OCI-LY1 (cell line): ENCODE measurements around the gene GNG2.

Source experiments
- H2AFZ ChIP-seq: fragments of 200-600 bp; sonication (generic), shearing (Covaris generic); 2 replicates; pipeline ENCODE4 v1.6.0; 2014; ENCODE audit warnings: antibody characterized with exemption, mild to moderate bottlenecking, low read length
- H3F3A ChIP-seq: fragments of 200-600 bp; sonication (generic), shearing (Covaris generic); 2 replicates; pipeline ENCODE4 v1.6.0; 2014; ENCODE audit warnings: mild to moderate bottlenecking, antibody characterized with exemption, low read length, moderate library complexity; ENCODE audit not compliant: insufficient read depth
- H3K27ac ChIP-seq: fragments of 200-600 bp; sonication (generic); 2 replicates; pipeline ENCODE4 v1.5.1; 2014; ENCODE audit warnings: low read length, mixed run types, mild to moderate bottlenecking, low read depth; ENCODE audit not compliant: poor library complexity, severe bottlenecking
- H3K27me3 ChIP-seq: fragments of 200-600 bp; sonication (generic); 2 replicates; pipeline ENCODE4 v1.6.0; 2014; ENCODE audit warnings: antibody characterized with exemption, mild to moderate bottlenecking, low read length, moderate library complexity; ENCODE audit not compliant: insufficient read depth
- H3K36me3 ChIP-seq: fragments of 200-600 bp; sonication (generic); 2 replicates; pipeline ENCODE4 v1.6.1; 2014; ENCODE audit warnings: mild to moderate bottlenecking, antibody characterized with exemption, low read length, moderate library complexity, mixed read lengths; ENCODE audit not compliant: insufficient read depth
- H3K4me1 ChIP-seq: fragments of 200-600 bp; sonication (generic); 2 replicates; pipeline ENCODE4 v1.5.1; 2014; ENCODE audit warnings: mild to moderate bottlenecking, low read length, moderate library complexity; ENCODE audit not compliant: insufficient read depth, severe bottlenecking
- H3K4me2 ChIP-seq: fragments of 200-600 bp; sonication (generic), shearing (Covaris generic); 2 replicates; pipeline ENCODE4 v1.6.1; 2014; ENCODE audit warnings: low read length
- H3K4me3 ChIP-seq: fragments of 200-600 bp; sonication (generic); 2 replicates; pipeline ENCODE4 v1.5.1; 2014; ENCODE audit warnings: low read length, low read depth, mild to moderate bottlenecking, mixed read lengths; ENCODE audit not compliant: poor library complexity, severe bottlenecking
- H3K79me2 ChIP-seq: fragments of 200-600 bp; shearing (Covaris generic); 2 replicates; pipeline ENCODE4 v1.6.1; 2016; ENCODE audit warnings: mixed run types, low read length, mixed read lengths; ENCODE audit not compliant: insufficient read depth
- H3K9ac ChIP-seq: fragments of 200-600 bp; sonication (generic), shearing (Covaris generic); 2 replicates; pipeline ENCODE4 v1.6.1; 2014; ENCODE audit warnings: mild to moderate bottlenecking, low read length, mixed read lengths
- H3K9me2 ChIP-seq: fragments of 200-600 bp; sonication (generic), shearing (Covaris generic); 2 replicates; pipeline ENCODE4 v1.6.1; 2014; ENCODE audit warnings: low read depth, mild to moderate bottlenecking, low read length, mixed read lengths
- H3K9me3 ChIP-seq: fragments of 200-600 bp; shearing (Covaris generic); 2 replicates; pipeline ENCODE4 v1.6.1; 2014; ENCODE audit warnings: low read length, mixed read lengths
- H4K20me1 ChIP-seq: fragments of 200-600 bp; sonication (generic), shearing (Covaris generic); 2 replicates; pipeline ENCODE4 v1.6.0; 2016; ENCODE audit warnings: mild to moderate bottlenecking, low read length; ENCODE audit not compliant: insufficient read depth
- EZH2 ChIP-seq: fragments of 200-600 bp; sonication (generic), shearing (Covaris generic); IDR thresholded peaks from 2 replicates; pipeline ENCODE4 v1.8.0; 2017; ENCODE audit warnings: borderline replicate concordance, mixed run types, mild to moderate bottlenecking, antibody characterized with exemption, low read length, moderate library complexity, mixed read lengths
- TF ChIP-seq, protein P1 (sequence below): fragments of 200-600 bp; sonication (generic), shearing (Covaris generic); IDR thresholded peaks from 2 replicates; pipeline ENCODE4 v1.5.1; 2017; ENCODE audit warnings: mild to moderate bottlenecking, antibody characterized with exemption, low read length, moderate library complexity, mixed read lengths

The GNG2 gene

DNA sequence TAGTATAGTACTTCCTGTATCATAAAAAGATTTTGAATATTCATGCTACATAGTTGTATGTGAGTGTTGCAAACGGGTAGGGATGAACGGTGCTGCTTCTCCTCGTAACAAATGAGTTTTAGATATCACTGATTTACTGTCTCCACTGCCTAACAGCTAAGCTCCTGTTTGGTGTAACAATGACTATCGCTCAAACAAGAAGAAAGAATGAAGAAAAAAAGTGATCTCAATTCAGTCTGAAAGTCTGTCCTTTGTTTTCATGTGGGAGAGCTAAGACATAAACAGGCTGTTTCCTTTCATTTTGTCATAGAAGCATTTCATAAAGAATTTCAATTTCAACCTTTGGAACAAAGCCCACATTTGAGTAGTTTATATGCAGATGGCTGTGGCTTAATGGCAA is 102.9 kb downstream of the GNG2 start:
- no peaks in the 10 kb centered on the region for H3K79me2 ChIP-seq
- no peaks in the 10 kb centered on the region for H3F3A ChIP-seq
- no peaks in the 10 kb centered on the region for H3K9me3 ChIP-seq
- TF ChIP-seq, protein P1, sequence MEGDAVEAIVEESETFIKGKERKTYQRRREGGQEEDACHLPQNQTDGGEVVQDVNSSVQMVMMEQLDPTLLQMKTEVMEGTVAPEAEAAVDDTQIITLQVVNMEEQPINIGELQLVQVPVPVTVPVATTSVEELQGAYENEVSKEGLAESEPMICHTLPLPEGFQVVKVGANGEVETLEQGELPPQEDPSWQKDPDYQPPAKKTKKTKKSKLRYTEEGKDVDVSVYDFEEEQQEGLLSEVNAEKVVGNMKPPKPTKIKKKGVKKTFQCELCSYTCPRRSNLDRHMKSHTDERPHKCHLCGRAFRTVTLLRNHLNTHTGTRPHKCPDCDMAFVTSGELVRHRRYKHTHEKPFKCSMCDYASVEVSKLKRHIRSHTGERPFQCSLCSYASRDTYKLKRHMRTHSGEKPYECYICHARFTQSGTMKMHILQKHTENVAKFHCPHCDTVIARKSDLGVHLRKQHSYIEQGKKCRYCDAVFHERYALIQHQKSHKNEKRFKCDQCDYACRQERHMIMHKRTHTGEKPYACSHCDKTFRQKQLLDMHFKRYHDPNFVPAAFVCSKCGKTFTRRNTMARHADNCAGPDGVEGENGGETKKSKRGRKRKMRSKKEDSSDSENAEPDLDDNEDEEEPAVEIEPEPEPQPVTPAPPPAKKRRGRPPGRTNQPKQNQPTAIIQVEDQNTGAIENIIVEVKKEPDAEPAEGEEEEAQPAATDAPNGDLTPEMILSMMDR = no peak
- TF ChIP-seq EZH2 = no peak
- H3K4me2 ChIP-seq = no peak overlapping the region
- 0 out of 2 replicates have a peak, but pooled peaks cover 4% of the 10 kb centered on the region for H3K27me3 ChIP-seq
- no peak overlapping the region for H3K27ac ChIP-seq
- H3K9ac ChIP-seq = no peak overlapping the region
- no peaks in the 10 kb centered on the region for H3K36me3 ChIP-seq
- no peak overlapping the region for H2AFZ ChIP-seq
- no peaks in the 10 kb centered on the region for H3K4me1 ChIP-seq
- H3K4me3 ChIP-seq = no peak overlapping the region
- H4K20me1 ChIP-seq = no peaks in the 10 kb centered on the region
- no peaks in the 10 kb centered on the region for H3K9me2 ChIP-seq

DNA sequence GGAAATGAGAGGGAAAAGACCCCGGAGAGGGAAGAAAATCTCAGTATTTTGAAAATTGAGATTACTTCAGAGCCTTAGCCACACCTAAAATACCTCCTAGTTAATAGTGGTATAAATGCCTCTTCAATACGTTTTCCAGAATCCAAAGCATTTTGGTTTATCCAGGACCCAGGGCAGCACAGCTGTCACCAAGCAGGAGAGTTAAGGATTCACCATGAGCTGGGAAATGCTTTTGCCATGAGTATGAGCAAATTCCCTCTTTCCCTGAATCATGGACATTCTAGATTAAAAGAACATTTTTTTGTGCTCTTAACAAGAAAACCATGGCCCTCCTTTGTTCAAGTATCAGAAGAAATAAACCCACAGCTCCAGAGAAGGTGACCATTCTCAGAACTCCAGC is 107.1 kb downstream of the GNG2 start:
- Histone ChIP-seq H3K36me3 (no peaks in the 10 kb centered on the region), H3K9me2 (no peaks in the 10 kb centered on the region), H3K27me3 (0 out of 2 replicates have a peak, but pooled peaks cover 9% of the 10 kb centered on the region), H3K27ac (no peak overlapping the region), H2AFZ (no peak overlapping the region), H3K9me3 (no peaks in the 10 kb centered on the region), H3K4me3 (no peak overlapping the region), H3K4me2 (no peak overlapping the region), H3K4me1 (no peaks in the 10 kb centered on the region), H4K20me1 (no peaks in the 10 kb centered on the region), H3K79me2 (no peaks in the 10 kb centered on the region), H3K9ac (no peak overlapping the region), H3F3A (no peaks in the 10 kb centered on the region)
- TF ChIP-seq, protein P1 = no peak
- TF ChIP-seq EZH2 = no peak

DNA sequence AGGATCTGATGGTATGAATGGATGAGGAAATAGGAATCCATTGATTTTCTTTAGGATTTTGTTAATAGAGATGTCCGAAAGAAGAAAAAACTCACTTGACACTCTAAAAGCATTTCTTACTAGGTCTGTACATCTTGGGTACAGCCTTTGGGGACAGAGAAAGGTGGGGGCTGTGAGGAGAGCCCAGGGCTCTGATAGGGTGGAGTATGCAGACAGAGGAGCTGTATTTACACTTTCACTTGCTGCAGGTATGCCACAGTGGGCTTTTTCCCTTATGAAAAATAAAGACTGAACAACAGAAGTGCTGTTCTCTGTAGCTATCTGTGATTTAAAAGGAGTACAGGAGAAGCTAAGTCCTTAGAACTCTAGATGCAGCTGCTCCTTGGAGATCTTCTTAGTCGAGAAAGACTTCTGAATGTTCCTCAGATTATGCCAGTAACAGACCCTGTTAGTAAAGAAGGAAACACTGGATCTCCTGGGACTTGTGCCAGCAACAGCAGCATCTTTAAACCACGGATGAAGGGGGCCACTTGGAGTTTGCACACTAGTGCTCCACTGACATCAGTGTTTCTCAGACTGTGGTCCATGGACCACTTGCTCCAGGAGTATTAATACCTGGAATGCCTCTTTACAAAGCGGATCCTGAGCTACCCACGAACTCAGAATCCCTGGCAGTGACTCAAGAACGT is 109.6 kb downstream of the GNG2 start:
- Histone ChIP-seq H3K4me1 (no peaks in the 10 kb centered on the region), H3K79me2 (no peaks in the 10 kb centered on the region), H3K9ac (no peak overlapping the region), H4K20me1 (no peaks in the 10 kb centered on the region), H3K4me3 (no peak overlapping the region), H3K4me2 (no peak overlapping the region), H3F3A (no peaks in the 10 kb centered on the region), H3K27me3 (0 out of 2 replicates have a peak, but pooled peaks cover 9% of the 10 kb centered on the region), H3K9me2 (no peaks in the 10 kb centered on the region), H3K9me3 (no peaks in the 10 kb centered on the region), H3K27ac (no peak overlapping the region), H2AFZ (no peak overlapping the region), H3K36me3 (no peaks in the 10 kb centered on the region)
- TF ChIP-seq EZH2 = no peak
- TF ChIP-seq, protein P1 = no peak
